HEK293 (cell line): Measurements from ENCODE around the gene PSMD2.
"Not testable (repeated sequence)": the region's sequence is repeated elsewhere in the genome, so short reads cannot be mapped to it uniquely, and the experiment has no call there.

Experiments
- CTCF ChIA-PET: fragments of 350-600 bp; formaldehyde crosslinking; extraction: SDS; loops from one replicate; lab custom pipeline; 2021; ENCODE audit warnings: antibody characterized with exemption; lab: Yijun Ruan, JAX
- POLR2A ChIA-PET: fragments of 300-600 bp; formaldehyde crosslinking; extraction: SDS; loops from one replicate; lab custom pipeline; 2020; ENCODE audit warnings: antibody characterized with exemption, inconsistent platforms; lab: Yijun Ruan, JAX
- H3K27ac ChIP-seq: fragments of 200-500 bp; sonication (Bioruptor generic); 2 replicates; pipeline ENCODE4 v1.5.1; 2014; ENCODE audit warnings: low read depth, low read length, control low read depth, inconsistent platforms; ENCODE audit errors: extremely low read depth
- H3K36me3 ChIP-seq, 2 experiments: fragments of 200-500 bp in 1 of 2; sonication (Bioruptor generic) in 1 of 2; 1 replicate in 1 of 2; 2 replicates in 1 of 2; pipeline ENCODE4 v1.5.1; 2014 to 2017; ENCODE audit warnings: inconsistent platforms in 2 of 2, low read length in 2 of 2; ENCODE audit not compliant: control insufficient read depth in 2 of 2, insufficient read depth in 1 of 2
- H3K4me1 ChIP-seq: fragments of 200-500 bp; sonication (Bioruptor generic); 2 replicates; pipeline ENCODE4 v1.5.1; 2014; ENCODE audit warnings: mild to moderate bottlenecking, low read length, inconsistent platforms; ENCODE audit not compliant: control insufficient read depth, insufficient read depth
- H3K4me3 ChIP-seq: 2 replicates; pipeline ENCODE4 v1.5.1; 2011; ENCODE audit warnings: low read depth, mild to moderate bottlenecking, control low read depth, low read length, moderate library complexity
- H3K9me3 ChIP-seq: fragments of 200-500 bp; sonication (Bioruptor generic); 2 replicates; pipeline ENCODE4 v1.5.1; 2014; ENCODE audit warnings: low read depth, low read length, inconsistent platforms; ENCODE audit not compliant: control insufficient read depth, insufficient read depth
- EGR2 ChIP-seq: fragments of 450-650 bp; formaldehyde crosslinking; IDR thresholded peaks from 2 replicates; pipeline ENCODE4 v1.5.1; 2016; ENCODE audit warnings: low read depth, missing biosample characterization, missing genetic modification characterization
- FEZF1 ChIP-seq: fragments of 450-650 bp; formaldehyde crosslinking; IDR thresholded peaks from 2 replicates; pipeline ENCODE4 v1.5.1; 2016; ENCODE audit warnings: missing biosample characterization, missing genetic modification characterization
- HOXC10 ChIP-seq: sonication (generic); formaldehyde crosslinking; IDR thresholded peaks from 2 replicates; pipeline ENCODE4 v1.8.1; 2023; ENCODE audit warnings: mild to moderate bottlenecking, missing genetic modification reagents
- HOXD13 ChIP-seq: sonication (generic); formaldehyde crosslinking; IDR thresholded peaks from 2 replicates; pipeline ENCODE4 v1.8.0; 2022; ENCODE audit warnings: missing genetic modification reagents, borderline replicate concordance
- TRIM28 ChIP-seq: IDR thresholded peaks from 2 replicates; pipeline ENCODE4 v1.6.1; 2011; ENCODE audit warnings: low read length, control low read depth, borderline replicate concordance
- ZBTB44 ChIP-seq: fragments of 450-650 bp; IDR thresholded peaks from 2 replicates; pipeline ENCODE4 v1.5.1; 2018; ENCODE audit warnings: missing biosample characterization, mild to moderate bottlenecking, missing genetic modification characterization
- ZBTB6 ChIP-seq: fragments of 450-650 bp; formaldehyde crosslinking; IDR thresholded peaks from 2 replicates; pipeline ENCODE4 v1.5.1; 2017; ENCODE audit warnings: missing biosample characterization, missing genetic modification characterization
- ZFP69B ChIP-seq: fragments of 450-650 bp; formaldehyde crosslinking; IDR thresholded peaks from 2 replicates; pipeline ENCODE4 v1.5.1; 2016; ENCODE audit warnings: missing biosample characterization, missing genetic modification characterization
- ZNF133 ChIP-seq: fragments of 450-650 bp; formaldehyde crosslinking; IDR thresholded peaks from 2 replicates; pipeline ENCODE4 v1.5.1; 2016; ENCODE audit warnings: missing biosample characterization, missing genetic modification characterization
- ZNF138 ChIP-seq: fragments of 450-650 bp; formaldehyde crosslinking; IDR thresholded peaks from 2 replicates; pipeline ENCODE4 v1.5.1; 2016; ENCODE audit warnings: missing biosample characterization, missing genetic modification characterization, borderline replicate concordance
- ZNF140 ChIP-seq: fragments of 450-650 bp; formaldehyde crosslinking; IDR thresholded peaks from 2 replicates; pipeline ENCODE4 v1.5.1; 2016; ENCODE audit warnings: missing biosample characterization, missing genetic modification characterization
- ZNF148 ChIP-seq: fragments of 450-650 bp; formaldehyde crosslinking; IDR thresholded peaks from 2 replicates; pipeline ENCODE4 v1.5.0; 2017; ENCODE audit warnings: missing biosample characterization, missing genetic modification characterization, borderline replicate concordance
- ZNF292 ChIP-seq: fragments of 450-650 bp; formaldehyde crosslinking; IDR thresholded peaks from 2 replicates; pipeline ENCODE4 v1.5.1; 2016; ENCODE audit warnings: low read depth, missing biosample characterization, missing genetic modification characterization, borderline replicate concordance
- ZNF341 ChIP-seq: fragments of 450-650 bp; formaldehyde crosslinking; IDR thresholded peaks from 2 replicates; pipeline ENCODE4; 2016; ENCODE audit warnings: low read depth, missing biosample characterization, missing genetic modification characterization
- ZNF621 ChIP-seq: fragments of 450-650 bp; formaldehyde crosslinking; IDR thresholded peaks from 2 replicates; pipeline ENCODE4 v1.5.1; 2017; ENCODE audit warnings: missing biosample characterization, missing genetic modification characterization
- ZNF654 ChIP-seq: fragments of 450-650 bp; formaldehyde crosslinking; IDR thresholded peaks from 2 replicates; pipeline ENCODE4 v1.5.1; 2016; ENCODE audit warnings: low read depth, missing biosample characterization, missing genetic modification characterization
- ZNF830 ChIP-seq: fragments of 450-650 bp; IDR thresholded peaks from 2 replicates; pipeline ENCODE4 v1.5.0; 2018; ENCODE audit warnings: missing biosample characterization, missing genetic modification characterization, low read depth, mild to moderate bottlenecking, moderate library complexity
- TF ChIP-seq, protein P1 (sequence below): fragments of 450-650 bp; IDR thresholded peaks from 2 replicates; pipeline ENCODE4 v1.5.1; 2018; ENCODE audit warnings: missing biosample characterization, missing genetic modification characterization

Gene PSMD2

GRCh38 chr3:184267249-184267648 is 31.8 kb upstream of the PSMD2 start:
- TF ChIP-seq EGR2 = 0 out of 2 replicates have a peak, but pooled peaks have one; percentile 10
- H3K4me3 ChIP-seq, H3K9me3 ChIP-seq, H3K27ac ChIP-seq, H3K36me3 ChIP-seq, CTCF ChIA-PET, POLR2A ChIA-PET, H3K4me1 ChIP-seq: not testable (repeated sequence)

GRCh38 chr3:184272269-184272668 is 26.8 kb upstream of the PSMD2 start:
- POLR2A ChIA-PET = no interaction called here
- Histone ChIP-seq H3K27ac (no peak overlapping the region), H3K4me3 (no peak overlapping the region), H3K36me3 (no peaks in the 10 kb centered on the region), H3K9me3 (no peaks in the 10 kb centered on the region), H3K4me1 (no peaks in the 10 kb centered on the region)
- CTCF ChIA-PET = interaction anchor here (0.6 to 1.8 kb wide), 3 partner anchors 17 to 47 kb away, joined by 3 to 7 read pairs (median 3); no protein-coding TSS in a partner anchor
- TF ChIP-seq ZNF621 (tag by site-specific recombination) (no peak), ZNF133 (tag by site-specific recombination) (peak; percentile 62)

- Histone ChIP-seq H3K4me3 (no peak overlapping the region), H3K4me1 (no peaks in the 10 kb centered on the region), H3K27ac (no peak overlapping the region), H3K9me3 (no peaks in the 10 kb centered on the region), H3K36me3 (no peaks in the 10 kb centered on the region)
- TF ChIP-seq TRIM28 (no peak), ZNF140 (tag by site-specific recombination) (no peak), ZNF654 (tag by site-specific recombination) (no peak), ZFP69B (tag by site-specific recombination) (no peak)
- TF ChIP-seq, protein P1, sequence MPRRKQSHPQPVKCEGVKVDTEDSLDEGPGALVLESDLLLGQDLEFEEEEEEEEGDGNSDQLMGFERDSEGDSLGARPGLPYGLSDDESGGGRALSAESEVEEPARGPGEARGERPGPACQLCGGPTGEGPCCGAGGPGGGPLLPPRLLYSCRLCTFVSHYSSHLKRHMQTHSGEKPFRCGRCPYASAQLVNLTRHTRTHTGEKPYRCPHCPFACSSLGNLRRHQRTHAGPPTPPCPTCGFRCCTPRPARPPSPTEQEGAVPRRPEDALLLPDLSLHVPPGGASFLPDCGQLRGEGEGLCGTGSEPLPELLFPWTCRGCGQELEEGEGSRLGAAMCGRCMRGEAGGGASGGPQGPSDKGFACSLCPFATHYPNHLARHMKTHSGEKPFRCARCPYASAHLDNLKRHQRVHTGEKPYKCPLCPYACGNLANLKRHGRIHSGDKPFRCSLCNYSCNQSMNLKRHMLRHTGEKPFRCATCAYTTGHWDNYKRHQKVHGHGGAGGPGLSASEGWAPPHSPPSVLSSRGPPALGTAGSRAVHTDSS = no peak
- CTCF ChIA-PET = no interaction called here
- POLR2A ChIA-PET = no interaction called here
Observed at GRCh38 chr3:184275381-184275701, 23.7 kb upstream of the PSMD2 start.

DNA sequence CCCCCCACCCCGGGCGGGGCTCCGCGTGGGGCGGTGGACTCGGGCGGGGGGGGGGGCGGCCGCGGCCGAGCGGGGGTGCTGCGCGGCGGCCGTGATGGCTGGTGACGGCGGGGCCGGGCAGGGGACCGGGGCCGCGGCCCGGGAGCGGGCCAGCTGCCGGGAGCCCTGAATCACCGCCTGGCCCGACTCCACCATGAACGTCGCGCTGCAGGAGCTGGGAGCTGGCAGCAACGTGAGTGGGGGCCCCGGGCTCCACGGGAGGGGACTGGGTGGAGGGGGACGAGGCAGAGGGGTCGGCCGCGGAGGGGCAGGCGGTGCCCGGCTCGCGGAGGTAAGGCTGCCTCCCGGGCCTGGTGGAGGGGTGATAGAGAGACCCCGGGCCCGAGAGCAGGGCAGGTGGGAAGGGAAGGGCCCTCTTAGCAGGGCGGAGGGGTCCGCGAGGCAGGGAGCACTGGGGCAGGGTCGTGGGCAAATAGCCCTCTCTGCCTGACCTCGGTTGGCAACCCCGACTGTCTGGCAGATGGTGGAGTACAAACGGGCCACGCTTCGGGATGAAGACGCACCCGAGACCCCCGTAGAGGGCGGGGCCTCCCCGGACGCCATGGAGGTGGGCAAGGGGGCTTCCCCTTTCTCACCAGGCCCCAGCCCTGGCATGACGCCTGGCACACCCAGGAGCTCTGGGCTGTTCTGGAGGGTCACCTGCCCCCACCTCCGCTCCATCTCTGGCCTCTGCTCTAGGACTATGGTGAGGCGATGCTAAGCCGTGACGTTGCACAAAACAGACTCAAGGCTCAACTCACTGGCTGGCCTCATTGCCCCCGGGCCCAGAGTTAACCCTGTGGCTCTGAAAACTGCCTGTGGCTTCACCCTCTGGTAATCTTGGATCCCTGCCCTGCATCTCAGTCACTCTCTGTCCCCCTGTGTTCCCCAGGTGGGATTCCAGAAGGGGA is 22.8 kb upstream of the PSMD2 start, which contains the start of gene ECE2:
Gene ECE2, plus strand, starts transcription at position 62 of the 950 bp plus-strand sequence. Its CDS starts 132 bp downstream, at position 194.
- Histone ChIP-seq H3K9me3 (no peaks in the 10 kb centered on the region), H3K4me1 (no peaks in the 10 kb centered on the region), H3K36me3 (no peaks in the 10 kb centered on the region), H3K27ac (no peak within 1 kb of the TSS), H3K4me3 (no peak within 1 kb of the TSS)
- ChIA-PET CTCF (no interaction called here), POLR2A (no interaction called here)
- TF ChIP-seq HOXC10 (CRISPR knock-in tag) (no peak), ZNF292 (tag by site-specific recombination) (no peak), HOXD13 (CRISPR knock-in tag) (no peak), ZNF138 (no peak), ZBTB6 (tag by site-specific recombination) (no peak), ZNF654 (tag by site-specific recombination) (no peak), FEZF1 (tag by site-specific recombination) (no peak), ZBTB44 (tag by site-specific recombination) (no peak), ZNF830 (no peak), ZNF148 (no peak), ZNF341 (no peak)
